Mesangial cell (primary cell): ENCODE results near the gene OR2AK2. TPM values are rescaled to one million over a fixed set of nuclear protein-coding genes. Genes with fewer than 3 reads are reported as not detected.

Experiments
- total RNA-seq: library from RNA; depleted of rRNA; stranded (reverse); fragments of >200 nt; gene quantifications from 2 replicates; pipeline ENCODE4 v1.2.3, GENCODE V29; 2015

Gene OR2AK2
- not detected in 2 replicates for total RNA-seq

GRCh38 chr1:247964933-247965332 lies at the start of gene OR2AK2:
TSS of gene OR2AK2 (plus strand) at chr1:247965233. CDS start at chr1:247965377, 144 bp downstream.

GRCh38 chr1:247919952-247920351 lies 45.1 kb upstream of the OR2AK2 start, which contains the start of gene OR2T8:
TSS of gene OR2T8 (plus strand) at chr1:247920252. CDS start at chr1:247921018, 766 bp downstream.

GRCh38 chr1:247924868-247925267 lies 40.2 kb upstream of the OR2AK2 start, which contains the start of gene OR2AJ1:
TSS of gene OR2AJ1 (plus strand) at chr1:247924889. CDS start at chr1:247933769, 8,880 bp downstream.

GRCh38 chr1:247948558-247948957 lies 16.5 kb upstream of the OR2AK2 start, which contains the start of gene OR2L8:
TSS of gene OR2L8 (plus strand) at chr1:247948858. CDS start at chr1:247948858, 0 bp downstream.

GRCh38 chr1:248013229-248013710 lies 48.2 kb downstream of the OR2AK2 start, which contains the start of gene OR2L5:
TSS of gene OR2L5 (plus strand) at chr1:248013660. CDS start at chr1:248021948, 8,288 bp downstream.

Other genes starting within 250 kb of the OR2AK2 start
- gene OR6F1, start 248.6 kb upstream of the OR2AK2 start, total RNA-seq = not detected in 2 replicates
- not detected in 2 replicates for gene OR14K1, start 226.6 kb upstream of the OR2AK2 start, total RNA-seq
- not detected in 2 replicates for gene OR14A2, start 217.1 kb upstream of the OR2AK2 start, total RNA-seq
- not detected in 2 replicates for gene OR1C1, start 204.7 kb upstream of the OR2AK2 start, total RNA-seq
- gene OR14A16, start 141.1 kb upstream of the OR2AK2 start, total RNA-seq = not detected in 2 replicates
- gene OR11L1, start 123.3 kb upstream of the OR2AK2 start, total RNA-seq = not detected in 2 replicates
- 4.1 and 4.4 TPM in 2 replicates for gene TRIM58, start 108.0 kb upstream of the OR2AK2 start, total RNA-seq
- gene OR2W3, start 69.6 kb upstream of the OR2AK2 start, total RNA-seq = 1.1 and 4.2 TPM in 2 replicates
- gene OR2T8, start 45.0 kb upstream of the OR2AK2 start, total RNA-seq = not detected in 2 replicates
- gene OR2AJ1, start 40.3 kb upstream of the OR2AK2 start, total RNA-seq = 0.13 TPM in 1 of 2 replicates, not detected in the other
- gene OR2L8, start 16.4 kb upstream of the OR2AK2 start, total RNA-seq = not detected in 2 replicates
- gene OR2L5, start 48.4 kb downstream of the OR2AK2 start, total RNA-seq = not detected in 2 replicates
- gene OR2L2, start 64.8 kb downstream of the OR2AK2 start, total RNA-seq = not detected in 2 replicates
- not detected in 2 replicates for gene OR2L3, start 81.6 kb downstream of the OR2AK2 start, total RNA-seq
- gene OR2L13, start 130.0 kb downstream of the OR2AK2 start, total RNA-seq = not detected in 2 replicates
- not detected in 2 replicates for gene OR2M5, start 179.9 kb downstream of the OR2AK2 start, total RNA-seq
- gene OR2M2, start 209.6 kb downstream of the OR2AK2 start, total RNA-seq = not detected in 2 replicates
- not detected in 2 replicates for gene OR2M3, start 232.0 kb downstream of the OR2AK2 start, total RNA-seq